GM19240 (cell line): ENCODE data around the gene SRCIN1.

Experiments
- DNase-seq: peaks from one replicate; pipeline ENCODE4 v3.0.0; 2011; ENCODE audit warnings: low spot score; ENCODE audit not compliant: insufficient read length

The SRCIN1 gene

GRCh38 chr17:38617967-38618760 lies 12.4 kb upstream of the SRCIN1 start:
- DNase-seq: no peak

- DNase-seq: no peak
These were observed 11.5 kb upstream of the SRCIN1 start for GRCh38 chr17:38617074-38617860.

- DNase-seq: no peak
These were observed 10.6 kb upstream of the SRCIN1 start for GRCh38 chr17:38616361-38616760.

GRCh38 chr17:38613981-38614779 lies 8.4 kb upstream of the SRCIN1 start:
- DNase-seq: no peak

- no peak for DNase-seq
These were observed 7.8 kb upstream of the SRCIN1 start for GRCh38 chr17:38613525-38613980.

GRCh38 chr17:38611872-38612376 lies 6.2 kb upstream of the SRCIN1 start:
- DNase-seq: no peak

- DNase-seq: no peak
These were observed 5.5 kb upstream of the SRCIN1 start for GRCh38 chr17:38611070-38611786.

- no peak for DNase-seq
These were observed 3.7 kb upstream of the SRCIN1 start for GRCh38 chr17:38609280-38610031.

GRCh38 chr17:38608648-38609047 lies 2.9 kb upstream of the SRCIN1 start:
- DNase-seq: no peak

GRCh38 chr17:38606646-38607611 lies 1.2 kb upstream of the SRCIN1 start:
- DNase-seq: no peak

- no peak for DNase-seq
These were observed 326 bp downstream of the SRCIN1 start for GRCh38 chr17:38605411-38605840.

- no peak for DNase-seq
These were observed 1.0 kb downstream of the SRCIN1 start for GRCh38 chr17:38604479-38605403.

GRCh38 chr17:38603786-38604478 lies 1.8 kb downstream of the SRCIN1 start:
- DNase-seq: no peak

- DNase-seq: no peak
These were observed 2.6 kb downstream of the SRCIN1 start for GRCh38 chr17:38602956-38603785.

GRCh38 chr17:38602453-38602852 lies 3.3 kb downstream of the SRCIN1 start:
- no peak for DNase-seq
